ENCODE results near the gene TMEM259. TPM values are rescaled to one million over a fixed set of nuclear protein-coding genes. Genes with fewer than 3 reads are reported as not detected.

The TMEM259 gene
- total RNA-seq, 4 donors from 2014 or later, result 98.5 to 150 (median 124) TPM

DNA sequence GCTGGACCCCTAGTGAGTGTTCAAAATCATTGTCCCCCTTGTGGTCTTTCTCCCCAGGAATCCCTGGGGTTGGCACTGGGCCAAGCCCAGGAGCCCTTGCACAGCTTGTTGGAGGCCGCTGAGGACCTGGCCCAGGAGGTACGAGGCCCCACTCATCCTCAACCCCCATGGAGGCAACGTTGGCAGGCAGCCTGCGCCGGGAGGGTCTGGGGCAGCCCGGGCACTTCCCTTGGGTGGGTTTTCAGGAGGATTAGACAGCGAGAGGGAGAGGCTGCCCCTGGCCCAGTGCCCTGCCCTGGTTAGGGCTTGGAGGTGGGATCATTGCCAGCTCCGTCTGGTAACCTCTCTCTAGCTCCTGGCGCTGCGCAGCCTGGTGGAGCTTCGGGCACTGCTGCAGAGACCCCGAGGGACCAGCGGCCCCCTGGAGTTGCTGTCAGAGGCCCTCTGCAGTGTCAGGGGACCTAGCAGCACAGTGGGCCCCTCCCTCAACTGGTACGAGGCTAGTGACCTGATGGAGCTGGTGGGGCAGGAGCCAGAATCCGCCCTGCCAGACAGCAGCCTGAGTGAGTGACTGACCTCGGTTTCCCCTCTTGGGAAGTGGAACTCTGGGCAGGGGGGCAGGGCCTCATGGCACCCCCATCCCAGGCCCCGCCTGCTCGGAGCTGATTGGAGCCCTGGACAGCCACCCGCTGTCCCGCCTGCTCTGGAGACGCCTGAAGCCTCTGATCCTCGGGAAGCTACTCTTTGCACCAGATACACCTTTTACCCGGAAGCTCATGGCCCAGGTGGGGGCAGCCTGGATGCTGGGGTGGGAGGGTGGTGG, 22.0 kb upstream of the TMEM259 start:
- Histone ChIP-seq H3K4me1 (peaks cover 25 to 29% of the 10 kb centered on the region in 2 donors), H3K9me3 (no peaks in the 10 kb centered on the region)
- intact Hi-C loops (cut with DNase I; ENCODE audit: low total_unique reads), result no loop called here

DNA sequence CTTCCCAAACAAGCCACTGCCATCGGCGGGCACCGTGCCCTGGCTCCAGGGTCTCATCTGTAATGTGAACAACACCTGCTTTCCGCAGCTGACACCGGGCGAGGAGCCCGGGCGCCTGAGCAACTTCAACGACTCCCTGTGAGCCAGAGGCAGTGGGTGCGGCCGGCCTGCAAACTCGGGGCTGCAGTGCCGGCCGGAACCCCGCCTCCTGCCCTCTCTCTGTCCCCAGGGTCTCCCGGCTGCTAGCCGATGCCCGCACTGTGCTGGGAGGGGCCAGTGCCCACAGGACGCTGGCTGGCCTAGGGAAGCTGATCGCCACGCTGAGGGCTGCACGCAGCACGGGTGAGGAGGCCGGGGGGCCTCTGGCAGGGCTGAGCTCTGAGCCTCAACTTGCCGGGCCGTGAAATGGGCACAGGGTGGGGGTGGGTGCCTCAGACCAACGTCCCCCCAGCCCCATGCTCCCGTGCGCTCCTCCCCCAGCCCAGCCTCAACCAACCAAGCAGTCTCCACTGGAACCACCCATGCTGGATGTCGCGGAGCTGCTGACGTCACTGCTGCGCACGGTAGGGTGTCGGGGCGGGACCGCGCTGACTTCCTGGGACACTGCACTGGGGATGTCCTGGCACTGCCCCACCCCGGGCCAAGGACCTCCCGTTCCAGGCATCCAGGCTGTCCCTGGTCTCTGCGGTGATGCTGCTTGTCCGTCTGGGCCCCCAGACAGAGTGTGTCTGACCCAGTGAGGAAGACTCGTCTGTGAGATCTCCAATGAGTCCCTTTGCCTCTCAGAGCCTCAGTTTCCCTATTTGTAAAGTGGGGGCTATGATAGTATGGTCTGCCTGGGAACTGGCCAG, 21.1 kb upstream of the TMEM259 start:
- Histone ChIP-seq H3K4me1 (peaks cover 25 to 29% of the 10 kb centered on the region in 2 donors), H3K4me3 (peak overlapping the region; percentile 47 to 68 (median 58)), H3K36me3 (peaks cover 0 to 11% of the 10 kb centered on the region in 2 donors), H3K27me3 (no peaks in the 10 kb centered on the region), H3K9me3 (no peaks in the 10 kb centered on the region), H3K27ac (peak overlapping the region; percentile 79 to 87 (median 82))
- in situ Hi-C loops (cut with MboI; ENCODE audit: low sequenced_read_pairs in 4 of 4) (no loop called here), intact Hi-C loops (cut with DNase I; ENCODE audit: low total_unique reads) (loop anchor here (1.0 to 2.0 kb wide), 2 partner anchors 21 to 61 kb away; partner anchors contain the start of genes GPX4, RNU6-2 and TMEM259)
- peak in 1 of 2 donors; percentile 14 for TF ChIP-seq POLR2A (IDR thresholded peaks at IDR 0.05)
- TF ChIP-seq, protein P1, sequence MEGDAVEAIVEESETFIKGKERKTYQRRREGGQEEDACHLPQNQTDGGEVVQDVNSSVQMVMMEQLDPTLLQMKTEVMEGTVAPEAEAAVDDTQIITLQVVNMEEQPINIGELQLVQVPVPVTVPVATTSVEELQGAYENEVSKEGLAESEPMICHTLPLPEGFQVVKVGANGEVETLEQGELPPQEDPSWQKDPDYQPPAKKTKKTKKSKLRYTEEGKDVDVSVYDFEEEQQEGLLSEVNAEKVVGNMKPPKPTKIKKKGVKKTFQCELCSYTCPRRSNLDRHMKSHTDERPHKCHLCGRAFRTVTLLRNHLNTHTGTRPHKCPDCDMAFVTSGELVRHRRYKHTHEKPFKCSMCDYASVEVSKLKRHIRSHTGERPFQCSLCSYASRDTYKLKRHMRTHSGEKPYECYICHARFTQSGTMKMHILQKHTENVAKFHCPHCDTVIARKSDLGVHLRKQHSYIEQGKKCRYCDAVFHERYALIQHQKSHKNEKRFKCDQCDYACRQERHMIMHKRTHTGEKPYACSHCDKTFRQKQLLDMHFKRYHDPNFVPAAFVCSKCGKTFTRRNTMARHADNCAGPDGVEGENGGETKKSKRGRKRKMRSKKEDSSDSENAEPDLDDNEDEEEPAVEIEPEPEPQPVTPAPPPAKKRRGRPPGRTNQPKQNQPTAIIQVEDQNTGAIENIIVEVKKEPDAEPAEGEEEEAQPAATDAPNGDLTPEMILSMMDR (IDR thresholded peaks at IDR 0.05 in 4 of 5, conservative IDR thresholded peaks at IDR 0.05 in 1 of 5), result no peak
- ATAC-seq, result peak; percentile 39 to 42
- DNase-seq, result peak; percentile 89 to 95

More for the DNA sequence above, 22.0 kb upstream of the TMEM259 start:
- peaks cover 0 to 12% of the 10 kb centered on the region in 2 donors for H3K36me3 ChIP-seq
- no peak for TF ChIP-seq POLR2A (IDR thresholded peaks at IDR 0.05)
- TF ChIP-seq, protein P1 (IDR thresholded peaks at IDR 0.05 in 4 of 5, conservative IDR thresholded peaks at IDR 0.05 in 1 of 5), result no peak
- in situ Hi-C loops (cut with MboI; ENCODE audit: low sequenced_read_pairs in 4 of 4), result no loop called here
- no peak for ATAC-seq
- peak overlapping the region in 2 of 4 donors; percentile 47 to 68 for H3K4me3 ChIP-seq
- H3K27ac ChIP-seq, result peak overlapping the region in 3 of 4 donors; percentile 79 to 87 (median 85)
- DNase-seq, result no peak
- no peaks in the 10 kb centered on the region for H3K27me3 ChIP-seq

DNA sequence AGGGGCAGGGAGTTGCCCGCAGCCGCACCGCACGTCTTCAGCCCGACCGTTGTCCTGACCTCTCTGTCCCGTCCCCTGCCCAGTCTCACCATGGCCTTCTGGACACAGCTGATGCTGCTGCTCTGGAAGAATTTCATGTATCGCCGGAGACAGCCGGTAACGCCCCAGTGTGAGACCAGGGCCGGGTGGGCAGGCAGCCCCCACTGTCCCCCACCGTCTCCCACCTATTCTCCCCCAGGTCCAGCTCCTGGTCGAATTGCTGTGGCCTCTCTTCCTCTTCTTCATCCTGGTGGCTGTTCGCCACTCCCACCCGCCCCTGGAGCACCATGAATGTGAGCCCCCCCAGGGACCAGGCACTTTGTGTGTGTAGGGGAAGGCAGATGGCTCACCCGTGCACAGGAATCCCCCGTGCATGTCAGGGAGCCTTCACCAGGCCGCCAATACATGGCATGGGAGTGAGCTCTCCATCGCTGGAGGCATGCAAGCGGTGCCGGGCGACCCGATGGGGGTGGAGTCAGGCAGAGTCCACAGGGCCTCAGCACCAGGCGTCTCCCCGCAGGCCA, 20.4 kb upstream of the TMEM259 start:
- no peaks in the 10 kb centered on the region for H3K9me3 ChIP-seq
- H3K36me3 ChIP-seq, result peaks cover 0 to 4% of the 10 kb centered on the region in 2 donors
- H3K4me3 ChIP-seq, result peak overlapping the region; percentile 47 to 68 (median 58)
- intact Hi-C loops (cut with DNase I; ENCODE audit: low total_unique reads), result loop anchor here (1.0 to 2.0 kb wide), 2 partner anchors 20 to 61 kb away; partner anchors contain the start of genes GPX4, RNU6-2 and TMEM259
- no peaks in the 10 kb centered on the region for H3K27me3 ChIP-seq
- peak; percentile 22 to 30 for ATAC-seq
- DNase-seq, result no peak
- TF ChIP-seq, protein P1 (IDR thresholded peaks at IDR 0.05 in 4 of 5, conservative IDR thresholded peaks at IDR 0.05 in 1 of 5), result no peak
- TF ChIP-seq POLR2A (IDR thresholded peaks at IDR 0.05), result no peak
- in situ Hi-C loops (cut with MboI; ENCODE audit: low sequenced_read_pairs in 4 of 4), result no loop called here
- peak overlapping the region; percentile 79 to 87 (median 82) for H3K27ac ChIP-seq
- H3K4me1 ChIP-seq, result peaks cover 25 to 29% of the 10 kb centered on the region in 2 donors

DNA sequence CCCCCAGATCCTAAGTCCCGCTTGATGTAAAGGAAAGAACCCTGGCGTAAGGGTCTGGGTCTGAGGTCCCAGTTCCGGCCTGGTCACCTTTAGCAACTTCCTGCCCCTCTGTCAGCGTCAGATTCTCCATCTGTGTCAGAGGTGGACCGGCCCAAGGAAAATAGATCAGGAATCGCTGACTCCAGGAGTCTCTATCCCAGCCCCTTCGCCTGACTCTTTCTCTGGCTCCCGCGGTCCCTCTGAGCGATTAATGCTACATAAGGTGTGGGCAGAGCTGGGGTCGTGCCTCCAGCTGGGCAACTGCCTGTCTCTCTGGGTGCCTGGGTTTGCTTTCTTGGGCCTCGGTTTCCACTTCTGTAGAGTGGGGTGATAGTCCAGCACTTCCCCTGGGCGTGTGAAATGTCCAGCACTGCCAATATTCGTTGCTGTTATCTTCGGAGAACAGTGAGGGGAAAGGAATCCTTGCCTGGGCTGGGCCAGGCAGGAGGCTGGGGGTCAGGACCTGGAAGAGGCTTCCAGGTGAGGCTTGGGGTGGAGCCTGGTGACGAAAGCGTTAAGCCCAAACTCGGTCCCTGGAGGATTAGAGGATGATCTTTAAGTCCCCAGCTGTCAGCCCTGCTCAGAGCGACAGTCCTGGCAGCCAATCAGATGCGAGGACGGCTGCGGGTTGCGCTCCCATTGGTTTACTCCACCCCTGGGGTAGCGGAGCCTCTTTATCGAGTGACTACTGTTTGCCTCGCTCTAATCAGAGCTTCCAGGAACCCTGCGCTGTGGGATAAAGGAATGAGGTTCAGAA, 19.8 kb upstream of the TMEM259 start:
- intact Hi-C loops (cut with DNase I; ENCODE audit: low total_unique reads), result loop anchor here (1.0 to 2.0 kb wide), 2 partner anchors 19 to 62 kb away; partner anchors contain the start of genes GPX4, RNU6-2 and TMEM259
- DNase-seq (peak; percentile 89 to 92), ATAC-seq (peak; percentile 81 to 82)
- in situ Hi-C loops (cut with MboI; ENCODE audit: low sequenced_read_pairs in 4 of 4), result no loop called here
- TF ChIP-seq, protein P1 (IDR thresholded peaks at IDR 0.05 in 4 of 5, conservative IDR thresholded peaks at IDR 0.05 in 1 of 5), result no peak
- TF ChIP-seq POLR2A (IDR thresholded peaks at IDR 0.05), result peak; percentile 38 to 58
- Histone ChIP-seq H3K9me3 (no peaks in the 10 kb centered on the region), H3K4me1 (peaks cover 25 to 29% of the 10 kb centered on the region in 2 donors), H3K4me3 (peak overlapping the region; percentile 47 to 68 (median 58)), H3K27ac (peak overlapping the region; percentile 79 to 87 (median 82)), H3K36me3 (no peaks in the 10 kb centered on the region), H3K27me3 (no peaks in the 10 kb centered on the region)

Data from gastrocnemius medialis (tissue), 4 donors.